ENCODE measurements around the gene FOXD1.
"Not testable (repeated sequence)": the region's sequence is repeated elsewhere in the genome, so short reads cannot be mapped to it uniquely, and the experiment has no call there.

The FOXD1 gene

GRCh38 chr5:73448463-73449136 is at the start of gene FOXD1:
FOXD1 (minus strand) TSS chr5:73448777; CDS start chr5:73448362, 415 bp downstream.
- peak; percentile 60 for DNase-seq (ENCODE audit: low spot score)

- no peak for DNase-seq (ENCODE audit: low spot score)
These were observed 49.0 kb upstream of the FOXD1 start for GRCh38 chr5:73497497-73498056.

GRCh38 chr5:73496984-73497457 is 48.4 kb upstream of the FOXD1 start:
- DNase-seq (ENCODE audit: low spot score), result peak; percentile 55

- DNase-seq (ENCODE audit: low spot score), result no peak
These were observed 47.3 kb upstream of the FOXD1 start for GRCh38 chr5:73495772-73496335.

- DNase-seq (ENCODE audit: low spot score), result no peak
These were observed 46.1 kb upstream of the FOXD1 start for GRCh38 chr5:73494721-73495120.

GRCh38 chr5:73493421-73493820 is 44.8 kb upstream of the FOXD1 start:
- no peak for DNase-seq (ENCODE audit: low spot score)

GRCh38 chr5:73491155-73491554 is 42.6 kb upstream of the FOXD1 start:
- DNase-seq (ENCODE audit: low spot score), result no peak

GRCh38 chr5:73490088-73490487 is 41.5 kb upstream of the FOXD1 start:
- DNase-seq (ENCODE audit: low spot score), result no peak

GRCh38 chr5:73488806-73489205 is 40.2 kb upstream of the FOXD1 start:
- no peak for DNase-seq (ENCODE audit: low spot score)

- DNase-seq (ENCODE audit: low spot score), result no peak
These were observed 39.2 kb upstream of the FOXD1 start for GRCh38 chr5:73487815-73488214.

GRCh38 chr5:73487257-73487656 is 38.7 kb upstream of the FOXD1 start:
- DNase-seq (ENCODE audit: low spot score), result not testable (repeated sequence)

GRCh38 chr5:73486119-73486899 is 37.7 kb upstream of the FOXD1 start:
- DNase-seq (ENCODE audit: low spot score), result no peak

GRCh38 chr5:73485715-73486114 is 37.1 kb upstream of the FOXD1 start:
- no peak for DNase-seq (ENCODE audit: low spot score)

- no peak for DNase-seq (ENCODE audit: low spot score)
These were observed 35.9 kb upstream of the FOXD1 start for GRCh38 chr5:73484511-73484910.

GRCh38 chr5:73483676-73484075 is 35.1 kb upstream of the FOXD1 start:
- no peak for DNase-seq (ENCODE audit: low spot score)

- DNase-seq (ENCODE audit: low spot score), result no peak
These were observed 34.0 kb upstream of the FOXD1 start for GRCh38 chr5:73482383-73483136.

- no peak for DNase-seq (ENCODE audit: low spot score)
These were observed 31.9 kb upstream of the FOXD1 start for GRCh38 chr5:73480500-73480899.

GRCh38 chr5:73472116-73472515 is 23.5 kb upstream of the FOXD1 start:
- no peak for DNase-seq (ENCODE audit: low spot score)

GRCh38 chr5:73471654-73472053 is 23.1 kb upstream of the FOXD1 start:
- DNase-seq (ENCODE audit: low spot score), result no peak

GRCh38 chr5:73469878-73470277 is 21.3 kb upstream of the FOXD1 start:
- no peak for DNase-seq (ENCODE audit: low spot score)

GRCh38 chr5:73468638-73469037 is 20.1 kb upstream of the FOXD1 start:
- DNase-seq (ENCODE audit: low spot score), result not testable (repeated sequence)

Measured in kidney capillary endothelial cell (primary cell).